ENCODE data around the gene ATMIN.

- TF ChIP-seq CTCF (conservative IDR thresholded peaks at IDR 0.05 in 1 of 2, IDR thresholded peaks at IDR 0.05 in 1 of 2; ENCODE audit: low read depth in 1 of 2, low read length in 2 of 2): no peak
- TF ChIP-seq EZH2 (IDR thresholded peaks at IDR 0.05; ENCODE audit: low read length, missing control alignments): no peak
Observed at GRCh38 chr16:81001330-81001729, 34.3 kb upstream of the ATMIN start.
